ENCODE results near the gene AQP1. TPM values are rescaled to one million over a fixed set of nuclear protein-coding genes. Genes with fewer than 3 reads are reported as not detected.

Gene AQP1
- total and polyA plus RNA-seq, 2 donors (not counting 1 experiment from before 2014, with no cell fraction given) = not detected

DNA sequence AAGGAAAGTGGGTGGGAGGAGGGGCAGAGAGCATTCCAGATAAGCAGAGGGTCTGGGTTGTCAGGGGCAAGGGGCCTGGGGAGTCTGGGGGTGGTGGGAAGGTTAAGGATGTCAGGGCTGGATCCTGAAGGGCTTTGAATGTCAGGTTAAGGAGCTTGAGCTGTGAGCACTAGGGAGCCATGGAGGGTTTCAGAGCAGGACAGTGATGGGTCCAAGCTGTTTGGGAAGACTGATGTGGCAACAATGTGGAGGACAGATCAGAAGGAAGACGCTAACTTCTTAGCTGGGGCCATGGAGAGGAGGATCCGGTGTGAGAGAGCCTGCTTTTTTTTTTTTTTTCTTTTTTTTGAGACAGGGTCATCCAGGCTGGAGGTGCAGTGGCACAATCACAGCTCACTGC, 13.9 kb upstream of the AQP1 start:
- Mint-ChIP-seq H3K9me3 (ENCODE audit: insufficient read depth) (no peaks in the 10 kb centered on the region), H3K27ac (no peak overlapping the region), H3K27me3 (peaks cover 12% of the 10 kb centered on the region), H3K4me3 (no peak overlapping the region), H3K4me1 (no peaks in the 10 kb centered on the region)
- H3K9me3 ChIP-seq (ENCODE audit: control extremely low read depth in 1 of 3, control insufficient read depth in 2 of 3, insufficient read depth in 1 of 3, low read length in 2 of 3) = no peaks in the 10 kb centered on the region
- ATAC-seq (ENCODE audit: low read depth) (no peak), DNase-seq (no peak)
- H3K36me3 ChIP-seq (replicated peaks in 1 of 2; ENCODE audit: control extremely low read depth in 1 of 2, control insufficient read depth in 1 of 2, extremely low read depth in 1 of 2, insufficient read depth in 2 of 2, low read length in 1 of 2) = no peaks in the 10 kb centered on the region
- no peak overlapping the region for H2AFZ ChIP-seq (ENCODE audit: insufficient read depth, low read depth, low read length, poor library complexity, severe bottlenecking)
- H3K4me1 ChIP-seq (ENCODE audit: control insufficient read depth in 2 of 2, insufficient read depth in 2 of 2, low read length in 2 of 2) = no peaks in the 10 kb centered on the region
- no peak overlapping the region for H3K27ac ChIP-seq (ENCODE audit: low read length in 2 of 2)
- intact Hi-C loops (cut with micrococcal nuclease) = no loop called here
- H3K4me2 ChIP-seq (replicated peaks; ENCODE audit: low read depth, low read length, poor library complexity, severe bottlenecking) = no peak overlapping the region
- ChIA-PET POLR2A (no interaction called here), CTCF (no interaction called here)
- no peaks in the 10 kb centered on the region for H3K27me3 ChIP-seq (replicated peaks in 1 of 4; ENCODE audit: control extremely low read depth in 1 of 4, control insufficient read depth in 3 of 4, insufficient read depth in 4 of 4, low read length in 3 of 4)
- H3K9ac ChIP-seq (ENCODE audit: low read length) = no peak overlapping the region
- no peak overlapping the region for H3K4me3 ChIP-seq (ENCODE audit: control extremely low read depth in 1 of 5, extremely low read depth in 1 of 5, insufficient read depth in 1 of 5, low read depth in 2 of 5, low read length in 4 of 5)
- H4K20me1 ChIP-seq (ENCODE audit: control insufficient read depth, insufficient read depth, low read length, poor library complexity, severe bottlenecking) = no peaks in the 10 kb centered on the region
- TF ChIP-seq EZH2 (IDR thresholded peaks at IDR 0.05; ENCODE audit: borderline replicate concordance, insufficient read depth, low read depth, low read length, poor library complexity, severe bottlenecking) = no peak
- WGBS (ENCODE audit: insufficient coverage) = 93% methylated on average over 2 of the region's 2 CpGs
- no peaks in the 10 kb centered on the region for H3K79me2 ChIP-seq (ENCODE audit: control insufficient read depth, insufficient read depth, low read length)

DNA sequence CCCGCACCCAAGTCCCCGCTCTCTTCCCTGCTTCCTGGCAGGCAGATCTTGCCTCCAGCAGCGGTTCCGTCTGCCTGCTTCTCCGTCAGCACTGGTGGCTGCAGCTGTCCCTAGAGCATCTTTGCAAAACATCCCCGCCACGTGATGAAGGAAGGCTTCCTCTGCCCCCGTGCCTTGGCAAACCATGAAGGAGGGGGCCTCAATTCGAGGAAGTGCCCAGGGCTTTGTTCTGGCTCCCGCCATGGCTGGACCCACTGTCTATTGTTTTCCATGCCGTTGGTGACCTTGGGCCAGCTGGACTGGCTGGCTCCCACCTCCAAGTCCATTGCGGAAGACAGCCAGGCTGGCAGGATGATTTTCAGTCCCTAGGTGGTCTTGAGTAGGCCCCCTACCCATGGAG, 13.2 kb upstream of the AQP1 start:
- Histone ChIP-seq H3K4me2 (replicated peaks; ENCODE audit: low read depth, low read length, poor library complexity, severe bottlenecking) (no peak overlapping the region), H3K36me3 (replicated peaks in 1 of 2; ENCODE audit: control extremely low read depth in 1 of 2, control insufficient read depth in 1 of 2, extremely low read depth in 1 of 2, insufficient read depth in 2 of 2, low read length in 1 of 2) (no peaks in the 10 kb centered on the region), H2AFZ (ENCODE audit: insufficient read depth, low read depth, low read length, poor library complexity, severe bottlenecking) (no peak overlapping the region), H3K9me3 (ENCODE audit: control extremely low read depth in 1 of 3, control insufficient read depth in 2 of 3, insufficient read depth in 1 of 3, low read length in 2 of 3) (no peaks in the 10 kb centered on the region), H3K27ac (ENCODE audit: low read length in 2 of 2) (no peak overlapping the region), H3K4me1 (ENCODE audit: control insufficient read depth in 2 of 2, insufficient read depth in 2 of 2, low read length in 2 of 2) (no peaks in the 10 kb centered on the region), H3K9ac (ENCODE audit: low read length) (no peak overlapping the region), H3K4me3 (ENCODE audit: control extremely low read depth in 1 of 5, extremely low read depth in 1 of 5, insufficient read depth in 1 of 5, low read depth in 2 of 5, low read length in 4 of 5) (no peak overlapping the region), H4K20me1 (ENCODE audit: control insufficient read depth, insufficient read depth, low read length, poor library complexity, severe bottlenecking) (no peaks in the 10 kb centered on the region), H3K27me3 (replicated peaks in 1 of 4; ENCODE audit: control extremely low read depth in 1 of 4, control insufficient read depth in 3 of 4, insufficient read depth in 4 of 4, low read length in 3 of 4) (no peaks in the 10 kb centered on the region), H3K79me2 (ENCODE audit: control insufficient read depth, insufficient read depth, low read length) (no peaks in the 10 kb centered on the region)
- no peak for ATAC-seq (ENCODE audit: low read depth)
- Mint-ChIP-seq H3K27me3 (peaks cover 12% of the 10 kb centered on the region), H3K27ac (no peak overlapping the region), H3K9me3 (ENCODE audit: insufficient read depth) (no peaks in the 10 kb centered on the region), H3K4me3 (no peak overlapping the region), H3K4me1 (no peaks in the 10 kb centered on the region)
- POLR2A ChIA-PET = no interaction called here
- CTCF ChIA-PET = no interaction called here
- WGBS (ENCODE audit: insufficient coverage) = 75% methylated on average over 12 of the region's 12 CpGs
- no peak for DNase-seq
- intact Hi-C loops (cut with micrococcal nuclease) = no loop called here
- no peak for TF ChIP-seq EZH2 (IDR thresholded peaks at IDR 0.05; ENCODE audit: borderline replicate concordance, insufficient read depth, low read depth, low read length, poor library complexity, severe bottlenecking)
- TF ChIP-seq, protein P1, sequence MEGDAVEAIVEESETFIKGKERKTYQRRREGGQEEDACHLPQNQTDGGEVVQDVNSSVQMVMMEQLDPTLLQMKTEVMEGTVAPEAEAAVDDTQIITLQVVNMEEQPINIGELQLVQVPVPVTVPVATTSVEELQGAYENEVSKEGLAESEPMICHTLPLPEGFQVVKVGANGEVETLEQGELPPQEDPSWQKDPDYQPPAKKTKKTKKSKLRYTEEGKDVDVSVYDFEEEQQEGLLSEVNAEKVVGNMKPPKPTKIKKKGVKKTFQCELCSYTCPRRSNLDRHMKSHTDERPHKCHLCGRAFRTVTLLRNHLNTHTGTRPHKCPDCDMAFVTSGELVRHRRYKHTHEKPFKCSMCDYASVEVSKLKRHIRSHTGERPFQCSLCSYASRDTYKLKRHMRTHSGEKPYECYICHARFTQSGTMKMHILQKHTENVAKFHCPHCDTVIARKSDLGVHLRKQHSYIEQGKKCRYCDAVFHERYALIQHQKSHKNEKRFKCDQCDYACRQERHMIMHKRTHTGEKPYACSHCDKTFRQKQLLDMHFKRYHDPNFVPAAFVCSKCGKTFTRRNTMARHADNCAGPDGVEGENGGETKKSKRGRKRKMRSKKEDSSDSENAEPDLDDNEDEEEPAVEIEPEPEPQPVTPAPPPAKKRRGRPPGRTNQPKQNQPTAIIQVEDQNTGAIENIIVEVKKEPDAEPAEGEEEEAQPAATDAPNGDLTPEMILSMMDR (IDR thresholded peaks at IDR 0.05) = no peak
